ENCODE measurements around the gene APP. TPM values are rescaled to one million over a fixed set of nuclear protein-coding genes. Genes with fewer than 3 reads are reported as not detected.

Gene APP
- total RNA-seq, 1 donor from 2014 or later, result 40.7 TPM

DNA sequence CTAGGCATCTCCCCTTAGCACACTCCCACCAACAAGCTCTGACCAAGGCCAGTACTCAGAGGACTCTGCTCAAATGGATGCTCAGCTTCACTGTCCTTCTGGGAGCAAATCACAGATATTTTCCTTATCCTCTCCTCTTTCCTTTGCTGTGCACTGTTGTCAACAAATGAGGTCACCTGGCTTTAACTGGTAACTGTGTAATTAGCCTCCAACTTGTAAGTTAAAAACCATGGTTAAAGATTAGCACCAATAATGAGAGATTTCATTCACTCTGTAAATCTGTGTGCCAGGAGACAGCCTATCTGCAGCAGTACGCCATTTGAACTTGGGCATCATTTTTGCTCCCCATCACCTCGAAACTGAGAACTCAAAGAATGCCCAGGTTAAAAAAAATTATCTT is 286.3 kb downstream of the APP start:
- intact Hi-C loops (cut with micrococcal nuclease), result no loop called here

DNA sequence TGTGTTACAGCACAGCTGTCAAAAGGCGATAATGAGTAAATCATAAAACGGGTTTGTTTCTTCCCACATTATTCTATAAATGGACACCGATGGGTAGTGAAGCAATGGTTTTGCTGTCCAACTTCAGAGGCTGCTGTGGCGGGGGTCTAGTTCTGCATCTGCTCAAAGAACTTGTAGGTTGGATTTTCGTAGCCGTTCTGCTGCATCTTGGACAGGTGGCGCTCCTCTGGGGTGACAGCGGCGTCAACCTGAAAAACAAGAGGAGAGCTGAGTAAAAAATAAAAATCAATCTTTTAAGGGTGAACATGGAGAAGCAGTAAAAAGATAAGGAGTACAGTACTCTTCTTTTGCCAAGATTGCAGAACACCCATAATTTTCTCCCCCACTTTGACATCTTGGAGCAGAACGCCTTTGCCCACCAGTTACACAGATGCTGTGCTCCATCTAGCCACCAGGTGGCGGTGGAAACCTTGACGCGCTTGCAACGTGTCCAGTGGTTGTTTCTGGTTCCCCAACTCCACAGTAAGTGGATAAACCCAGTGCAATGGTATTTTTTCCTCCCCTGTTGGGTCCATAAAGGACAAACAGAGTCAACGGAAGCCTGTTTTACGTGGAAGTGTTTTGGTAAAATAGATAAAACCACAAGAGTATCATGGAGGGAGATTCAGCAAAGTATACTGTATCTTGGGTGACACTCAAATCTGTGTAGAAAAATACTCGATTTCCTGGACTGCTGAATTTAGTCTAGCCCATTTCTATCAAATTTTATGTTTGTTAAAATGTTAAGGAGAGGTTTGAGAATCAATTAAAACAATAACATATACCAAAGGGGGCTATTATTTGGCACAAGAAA is 288.8 kb downstream of the APP start:
- intact Hi-C loops (cut with micrococcal nuclease), result loop anchor here (1.0 to 2.0 kb wide), 3 partner anchors 273 to 1819 kb away; partner anchors contain the start of gene APP

GRCh38 chr21:25879203-25879602 is 291.4 kb downstream of the APP start:
- intact Hi-C loops (cut with micrococcal nuclease), result no loop called here

GRCh38 chr21:25878344-25878743 is 292.2 kb downstream of the APP start:
- intact Hi-C loops (cut with micrococcal nuclease), result no loop called here

DNA sequence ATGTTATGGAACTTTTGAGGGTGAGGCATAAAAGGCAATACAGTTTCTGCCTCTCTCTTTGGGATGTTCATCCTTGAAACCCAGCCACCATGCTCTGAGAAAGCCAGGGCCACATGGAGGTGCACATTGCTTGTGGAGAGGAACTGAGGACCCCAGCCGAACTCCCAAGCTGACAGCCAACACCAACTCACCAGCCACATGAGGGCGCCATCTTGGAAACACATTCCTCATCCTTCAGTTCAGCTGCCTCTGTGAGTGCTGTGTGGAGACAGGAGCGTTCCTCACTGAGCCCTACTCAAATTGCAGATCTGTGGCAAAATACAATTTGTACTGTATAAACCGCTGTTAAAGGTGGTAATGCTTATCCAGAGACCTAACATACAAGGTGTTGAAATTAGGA is 298.3 kb downstream of the APP start:
- intact Hi-C loops (cut with micrococcal nuclease), result no loop called here

- intact Hi-C loops (cut with micrococcal nuclease), result no loop called here
Observed at GRCh38 chr21:25871566-25871965, 299.0 kb downstream of the APP start.

- intact Hi-C loops (cut with micrococcal nuclease), result no loop called here
Observed at GRCh38 chr21:25870084-25870483, 300.5 kb downstream of the APP start.

DNA sequence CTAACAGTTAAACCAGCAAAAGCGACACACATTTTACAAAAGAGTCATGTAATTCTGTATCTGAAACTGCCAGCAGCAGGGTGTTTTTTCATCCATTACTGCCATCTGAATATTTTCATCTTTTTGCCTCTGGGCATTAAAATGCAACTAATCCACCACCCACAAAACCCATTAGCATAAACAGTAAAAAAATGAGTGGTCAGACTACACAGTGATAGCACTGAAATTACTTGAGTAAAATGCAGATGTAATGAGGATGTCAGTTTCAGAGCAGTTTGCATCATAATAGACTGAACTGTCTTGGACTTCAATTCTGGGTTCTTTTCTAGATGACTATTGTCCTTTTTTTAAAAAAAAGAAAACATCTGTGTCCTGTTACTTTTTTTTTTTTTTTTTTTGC is 303.5 kb downstream of the APP start:
- intact Hi-C loops (cut with micrococcal nuclease), result no loop called here

DNA sequence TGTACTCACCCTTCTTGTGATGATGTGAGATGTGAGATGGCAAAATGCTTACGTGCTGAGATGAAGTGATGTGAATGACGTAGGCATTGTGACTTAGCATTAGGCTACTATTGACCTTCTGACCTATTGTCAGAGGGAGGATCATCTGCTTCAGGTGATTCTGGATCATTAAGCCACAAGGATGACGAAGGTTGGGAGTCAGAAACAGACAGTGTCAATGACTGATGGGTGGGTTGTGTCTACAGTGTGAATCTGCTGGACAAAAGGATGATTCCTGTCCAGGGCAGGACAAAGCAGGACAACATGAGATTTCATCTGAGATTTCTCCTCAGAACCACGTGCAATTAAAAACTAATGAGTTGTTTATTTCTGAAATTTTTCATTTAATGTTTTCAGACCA is 306.8 kb downstream of the APP start:
- intact Hi-C loops (cut with micrococcal nuclease), result loop anchor here (5.0 kb wide), 1 partner anchor 441 kb away; no protein-coding TSS in a partner anchor

- intact Hi-C loops (cut with micrococcal nuclease), result loop anchor here (5.0 kb wide), 1 partner anchor 441 kb away; no protein-coding TSS in a partner anchor
Observed at GRCh38 chr21:25863031-25863430, 307.5 kb downstream of the APP start.

GRCh38 chr21:25862596-25862995 is 308.0 kb downstream of the APP start:
- intact Hi-C loops (cut with micrococcal nuclease), result loop anchor here (1.0 to 5.0 kb wide), 4 partner anchors 72 to 440 kb away; partner anchors contain the start of genes ATP5PF and GABPA

GRCh38 chr21:25862112-25862511 is 308.5 kb downstream of the APP start:
- intact Hi-C loops (cut with micrococcal nuclease), result loop anchor here (1.0 to 5.0 kb wide), 4 partner anchors 72 to 440 kb away; partner anchors contain the start of genes ATP5PF and GABPA

DNA sequence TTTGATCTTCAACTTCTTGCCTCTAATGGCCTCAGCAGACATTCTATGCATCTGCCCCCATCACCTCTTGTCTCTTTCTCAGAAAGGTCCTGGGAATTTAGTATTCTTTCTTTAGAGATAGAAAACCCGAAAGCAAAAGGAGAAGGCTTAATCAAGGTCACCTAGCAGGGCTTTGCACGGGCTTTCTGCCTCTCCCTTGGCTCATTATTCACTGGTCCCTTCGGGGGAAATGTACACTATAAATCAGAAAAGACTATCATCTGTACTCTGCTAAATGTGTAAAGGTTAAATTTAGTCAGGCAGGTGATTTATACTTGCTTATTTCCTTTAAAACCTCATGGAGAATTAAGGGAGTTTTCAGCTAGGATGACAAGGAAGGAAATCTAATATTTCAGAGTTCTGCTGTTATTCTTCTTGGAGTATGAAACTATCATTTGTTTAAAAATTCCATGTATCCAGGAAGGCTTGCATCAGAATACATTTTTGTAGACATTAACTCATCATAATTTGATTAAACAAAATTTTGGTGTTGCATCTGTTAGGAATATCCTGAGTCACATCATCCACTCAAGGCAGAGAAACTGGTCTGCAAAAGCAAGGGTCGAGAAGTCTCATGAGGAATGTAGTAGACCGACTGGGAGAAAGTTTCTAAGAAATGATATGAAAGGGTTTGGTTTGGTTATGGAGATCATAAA is 311.2 kb downstream of the APP start:
- intact Hi-C loops (cut with micrococcal nuclease), result no loop called here

DNA sequence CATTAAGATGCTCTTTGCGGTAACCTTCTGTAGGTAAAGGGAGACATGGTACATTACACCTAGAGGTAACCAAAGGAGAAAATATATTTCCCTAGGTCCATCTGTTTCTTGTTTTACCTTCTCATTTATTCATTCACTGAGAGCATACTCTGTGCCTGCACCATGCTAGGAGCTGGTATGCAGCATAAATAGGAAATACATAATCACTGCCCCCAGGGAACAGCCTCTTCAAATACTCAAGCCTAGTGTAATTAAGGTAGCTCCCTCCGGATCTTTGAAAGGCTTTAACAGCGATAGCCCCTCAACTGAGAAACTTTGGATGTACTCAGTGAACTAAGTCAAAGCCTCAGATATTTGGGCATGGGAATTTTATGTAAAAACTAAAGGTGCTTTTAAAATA is 312.2 kb downstream of the APP start:
- intact Hi-C loops (cut with micrococcal nuclease), result no loop called here

- intact Hi-C loops (cut with micrococcal nuclease), result no loop called here
Observed at GRCh38 chr21:25857308-25858074, 313.1 kb downstream of the APP start.

DNA sequence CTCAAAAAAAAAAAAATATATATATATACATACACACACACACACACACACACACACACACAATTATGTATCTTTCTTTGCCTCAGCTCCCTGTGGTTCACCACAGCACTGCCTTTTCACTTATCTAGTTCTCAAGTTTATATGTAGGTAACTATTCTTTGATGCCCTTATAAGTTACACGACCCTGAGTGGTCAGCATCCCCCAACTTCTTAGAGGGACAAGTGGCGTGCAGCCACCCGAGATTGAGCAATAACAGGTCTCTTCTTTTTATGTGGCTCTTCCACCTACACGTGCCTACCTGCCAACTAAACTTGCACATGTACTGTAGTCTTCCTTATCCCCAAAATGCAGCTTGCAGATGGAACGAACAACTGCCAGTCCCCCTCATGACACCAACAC is 315.0 kb downstream of the APP start:
- intact Hi-C loops (cut with micrococcal nuclease), result no loop called here

DNA sequence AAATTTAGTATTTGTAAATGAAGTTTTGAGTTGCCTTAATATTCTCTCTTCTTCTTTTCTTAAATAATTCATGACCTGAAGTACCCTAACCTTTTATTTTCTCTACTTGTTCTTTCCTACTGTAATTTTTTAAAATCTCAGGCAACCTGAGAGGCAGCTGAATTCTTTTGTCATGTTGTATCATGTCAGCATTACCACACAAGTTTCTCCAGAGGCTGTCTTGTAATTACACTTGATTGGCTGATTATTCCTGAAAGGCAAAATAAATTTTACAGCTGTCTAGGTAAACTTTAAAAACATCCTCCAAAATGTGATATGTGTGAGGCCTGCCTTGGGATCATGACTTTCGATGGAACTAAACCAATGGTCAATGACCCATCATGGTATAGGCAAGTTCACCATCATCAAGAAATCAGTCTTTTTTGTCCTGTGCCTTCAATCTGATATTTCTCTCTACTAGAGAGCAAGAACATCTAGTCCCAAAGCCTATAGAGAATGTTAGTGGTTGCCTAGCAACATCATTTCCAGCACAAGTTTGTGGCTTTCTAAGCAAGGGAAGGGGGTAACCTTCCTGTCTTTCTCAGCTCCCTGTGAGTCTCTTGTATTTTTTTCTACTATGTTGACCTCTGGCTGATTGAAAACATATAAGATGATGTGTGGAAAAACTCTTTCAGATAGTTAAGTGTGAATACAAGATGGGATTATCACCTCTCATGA is 320.3 kb downstream of the APP start:
- intact Hi-C loops (cut with micrococcal nuclease), result no loop called here

DNA sequence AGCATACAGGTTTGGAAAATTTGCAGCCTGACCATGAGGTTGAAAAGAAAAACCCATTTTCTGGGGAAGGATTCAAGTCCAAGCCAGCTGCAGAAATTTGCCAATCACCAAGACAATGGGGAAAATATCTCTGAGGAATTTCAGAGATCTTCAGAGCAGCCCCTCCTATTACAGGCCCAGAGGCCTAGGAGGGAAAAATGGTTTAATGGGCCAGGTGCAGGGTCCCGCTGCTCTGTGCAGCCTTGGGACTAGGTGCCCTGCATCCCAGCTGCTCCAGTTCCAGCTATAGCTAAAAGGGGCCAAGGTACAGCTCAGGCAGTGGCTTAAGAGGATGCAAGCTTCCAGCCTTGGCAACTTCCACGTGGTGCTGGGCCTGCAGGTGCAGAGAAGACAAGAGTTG is 322.3 kb downstream of the APP start:
- intact Hi-C loops (cut with micrococcal nuclease), result no loop called here

- intact Hi-C loops (cut with micrococcal nuclease), result no loop called here
Observed at GRCh38 chr21:25845729-25846256, 324.8 kb downstream of the APP start.

DNA sequence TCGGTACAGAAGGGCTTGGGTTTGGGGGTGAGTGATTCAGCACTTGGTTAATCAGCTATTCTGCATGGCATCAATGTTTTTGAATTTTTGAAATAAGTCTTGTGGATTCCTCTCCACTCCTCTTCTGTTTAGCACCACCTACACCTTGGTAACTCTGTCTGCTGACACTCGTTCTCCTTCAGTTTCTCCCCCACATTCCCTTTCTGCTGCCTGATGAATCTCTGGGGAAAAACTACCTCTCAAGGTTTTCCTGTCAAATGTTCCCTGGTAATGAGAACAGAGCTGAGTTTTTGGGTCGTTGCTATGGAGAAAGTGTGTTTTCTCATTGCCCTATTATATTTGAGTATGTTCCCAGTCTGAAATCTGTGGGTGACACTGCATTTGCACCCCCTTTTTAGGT is 327.6 kb downstream of the APP start:
- intact Hi-C loops (cut with micrococcal nuclease), result no loop called here

DNA sequence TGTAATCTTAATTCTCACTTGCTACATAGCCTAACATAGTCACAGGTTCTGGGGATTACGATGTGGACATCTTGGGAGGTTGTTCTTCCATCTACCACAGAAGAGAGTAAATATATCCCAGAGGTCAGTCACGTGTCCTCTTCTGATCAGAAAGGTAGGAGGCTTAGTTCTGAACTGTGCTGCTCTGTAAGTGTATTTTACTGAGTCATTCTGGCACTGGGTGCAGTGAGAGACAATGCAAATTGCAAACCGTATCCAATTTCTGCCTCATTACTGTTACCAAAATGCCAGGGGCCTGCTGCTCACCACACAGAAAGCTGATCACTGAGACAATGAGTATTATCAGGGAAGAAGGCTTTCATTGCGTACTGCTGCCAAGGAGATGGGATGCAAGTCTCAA is 331.8 kb downstream of the APP start:
- intact Hi-C loops (cut with micrococcal nuclease), result no loop called here

Measured in T-helper 1 cell treated with Interleukin-12 subunit alpha and Interleukin-12 subunit beta and Interleukin-4 antibody, amounts not matched to agents 30 ng/mL and 1 ng/mL, for 36 hours (primary cell).